Mammary epithelial cell (primary cell): ENCODE results near the gene CYP19A1.

Source experiments
- CTCF ChIP-seq, 2 donors: IDR thresholded peaks in 1 of 2; conservative IDR thresholded peaks in 1 of 2; 2 replicates each; pipeline ENCODE4 v1.5.1; 2011 to 2012; ENCODE audit warnings: inconsistent platforms in 2 of 2, low read length in 2 of 2, mild to moderate bottlenecking in 2 of 2, control low read depth in 1 of 2, low read depth in 1 of 2; ENCODE audit not compliant: insufficient read depth in 1 of 2; ENCODE audit errors: extremely low read depth in 1 of 2
- EZH2 ChIP-seq: IDR thresholded peaks from 2 replicates; pipeline ENCODE4 v1.6.1; 2012; ENCODE audit warnings: low read length, inconsistent platforms, borderline replicate concordance

GRCh38 chr15:51331141-51331540 lies 7.3 kb downstream of the CYP19A1 start:
- TF ChIP-seq CTCF (conservative IDR thresholded peaks at IDR 0.05 in 1 of 2, IDR thresholded peaks at IDR 0.05 in 1 of 2; ENCODE audit: extremely low read depth in 1 of 2, insufficient read depth in 1 of 2, low read depth in 1 of 2, low read length in 2 of 2) (no peak), EZH2 (no peak)
